Right ventricle myocardium superior (tissue), 1 donor: ENCODE results near the gene DISC1. TPM values are rescaled to one million over a fixed set of nuclear protein-coding genes. Genes with fewer than 3 reads are reported as not detected.

Experiments used
- ATAC-seq: fragments of 200-7000 bp; cut with Tn5 transposase; one replicate; pipeline ENCODE4 v1.9.1; 2020; ENCODE audit warnings: mild to moderate bottlenecking; ENCODE audit not compliant: poor library complexity
- DNase-seq: peaks from one replicate; pipeline ENCODE4 v3.0.0-alpha.2; 2020
- intact Hi-C: fragments of 100-400 bp; cut with DNase I; formaldehyde crosslinking; loops from one replicate; pipeline ENCODE4 v1.11.2; 2022
- total RNA-seq: library from RNA; stranded (reverse); fragmentation: NEBNext Ultra II Directional; extraction: Animal tissue kit (Norgen Biotek cat#: 25700); gene quantifications from one replicate; pipeline ENCODE4 v1.2.1, GENCODE V29; 2021
- donor health status: DM: no; HTN: yes; CAD: no; lungs with severe emphysema.

The DISC1 gene
- total RNA-seq, 1 donor from 2014 or later, result 3.0 TPM

- ATAC-seq, result peak; percentile 75
- intact Hi-C loops, result no loop called here
- DNase-seq, result peak; percentile 67
Observed at GRCh38 chr1:231850786-231851185, 224.2 kb downstream of the DISC1 start.

- ATAC-seq (peak; percentile 70), DNase-seq (peak; percentile 70)
- intact Hi-C loops, result no loop called here
Observed at GRCh38 chr1:231853588-231854207, 227.1 kb downstream of the DISC1 start.

- ATAC-seq, result no peak
Observed at GRCh38 chr1:231855361-231855760, 228.8 kb downstream of the DISC1 start.

GRCh38 chr1:231855926-231856325 lies 229.3 kb downstream of the DISC1 start:
- intact Hi-C loops, result no loop called here
- DNase-seq (no peak), ATAC-seq (no peak)

More at GRCh38 chr1:231855361-231855760, 228.8 kb downstream of the DISC1 start:
- no peak for DNase-seq
- intact Hi-C loops, result no loop called here

GRCh38 chr1:231856426-231856825 lies 229.8 kb downstream of the DISC1 start:
- intact Hi-C loops, result no loop called here
- DNase-seq (no peak), ATAC-seq (no peak)

- intact Hi-C loops, result no loop called here
- ATAC-seq (no peak), DNase-seq (no peak)
Observed at GRCh38 chr1:231856894-231857293, 230.3 kb downstream of the DISC1 start.

- DNase-seq (no peak), ATAC-seq (no peak)
- intact Hi-C loops, result no loop called here
Observed at GRCh38 chr1:231857609-231858135, 231.1 kb downstream of the DISC1 start.

- ATAC-seq (no peak), DNase-seq (no peak)
- intact Hi-C loops, result loop anchor here (5.0 to 10.0 kb wide), 2 partner anchors 457 to 764 kb away; no protein-coding TSS in a partner anchor
Observed at GRCh38 chr1:231860221-231861088, 233.9 kb downstream of the DISC1 start.

- intact Hi-C loops, result loop anchor here (5.0 to 10.0 kb wide), 2 partner anchors 455 to 763 kb away; no protein-coding TSS in a partner anchor
- no peak for DNase-seq
Observed at GRCh38 chr1:231861541-231862481, 235.2 kb downstream of the DISC1 start.

GRCh38 chr1:231862611-231863010 lies 236.0 kb downstream of the DISC1 start:
- ATAC-seq (peak; percentile 48), DNase-seq (peak; percentile 58)
- intact Hi-C loops, result loop anchor here (5.0 to 10.0 kb wide), 2 partner anchors 455 to 762 kb away; no protein-coding TSS in a partner anchor

More at GRCh38 chr1:231861541-231862481, 235.2 kb downstream of the DISC1 start:
- ATAC-seq, result peak; percentile 90

GRCh38 chr1:231865331-231865730 lies 238.7 kb downstream of the DISC1 start:
- intact Hi-C loops, result loop anchor here (5.0 to 10.0 kb wide), 2 partner anchors 72 to 759 kb away; no protein-coding TSS in a partner anchor
- ATAC-seq (no peak), DNase-seq (no peak)

- ATAC-seq, result peak; percentile 58
- peak; percentile 64 for DNase-seq
- intact Hi-C loops, result loop anchor here (5.0 to 10.0 kb wide), 2 partner anchors 71 to 758 kb away; no protein-coding TSS in a partner anchor
Observed at GRCh38 chr1:231866392-231867331, 240.1 kb downstream of the DISC1 start.

GRCh38 chr1:231867607-231868006 lies 241.0 kb downstream of the DISC1 start:
- intact Hi-C loops, result loop anchor here (5.0 to 10.0 kb wide), 2 partner anchors 70 to 757 kb away; no protein-coding TSS in a partner anchor
- DNase-seq (no peak), ATAC-seq (peak; percentile 51)

- intact Hi-C loops, result loop anchor here (5.0 to 10.0 kb wide), 2 partner anchors 68 to 755 kb away; no protein-coding TSS in a partner anchor
- ATAC-seq (no peak), DNase-seq (no peak)
Observed at GRCh38 chr1:231869364-231869763, 242.8 kb downstream of the DISC1 start.

GRCh38 chr1:231871471-231871870 lies 244.9 kb downstream of the DISC1 start:
- ATAC-seq (no peak), DNase-seq (no peak)
- intact Hi-C loops, result no loop called here

GRCh38 chr1:231871878-231872277 lies 245.3 kb downstream of the DISC1 start:
- intact Hi-C loops, result no loop called here
- DNase-seq (no peak), ATAC-seq (no peak)

- DNase-seq (no peak), ATAC-seq (no peak)
- intact Hi-C loops, result no loop called here
Observed at GRCh38 chr1:231872461-231872910, 245.9 kb downstream of the DISC1 start.
